B cell (primary cell): Measurements from ENCODE around the gene SYNE1. TPM values are rescaled to one million over a fixed set of nuclear protein-coding genes. Genes with fewer than 3 reads are reported as not detected.

ENCODE experiments used
- ATAC-seq: fragments of 200-7000 bp; cut with Tn5 transposase; one replicate; pipeline ENCODE4 v1.10.0; 2021; ENCODE audit warnings: low read depth, mild to moderate bottlenecking, moderate number of reproducible peaks, moderate library complexity
- CTCF ChIA-PET: fragments of 350-600 bp; sonication (Branson Sonifier 250); formaldehyde crosslinking; loops from one replicate; lab custom pipeline; 2021; ENCODE audit warnings: antibody characterized with exemption, inconsistent platforms; lab: Charles Lee
- POLR2A ChIA-PET: fragments of 350-600 bp; sonication (Branson Sonifier 250); formaldehyde crosslinking; loops from one replicate; lab custom pipeline; 2021; ENCODE audit warnings: antibody characterized with exemption; lab: Charles Lee
- DNase-seq: peaks from one replicate; pipeline ENCODE4 v3.0.0; 2013
- H2AFZ ChIP-seq: 2 replicates; pipeline ENCODE4 v1.6.1; 2012; ENCODE audit warnings: mild to moderate bottlenecking, low read depth, low read length; ENCODE audit not compliant: insufficient read depth, poor library complexity, severe bottlenecking
- H3K27ac ChIP-seq, 2 donors: 1 replicate in 1 of 2; 2 replicates in 1 of 2; pipeline ENCODE4 v1.5.1; 2012 to 2013; ENCODE audit warnings: low read length in 2 of 2, mild to moderate bottlenecking in 2 of 2, moderate library complexity in 1 of 2
- H3K27me3 ChIP-seq, 4 experiments: fragments of 200-600 bp in 1 of 4; sonication (generic) in 1 of 4; replicated peaks in 1 of 4; 1 replicate in 2 of 4; 2 replicates in 2 of 4; pipeline versions ENCODE4 v1.6.1 to v1.7.0; 2013 to 2016; ENCODE audit warnings: low read length in 3 of 4, mild to moderate bottlenecking in 2 of 4, mixed read lengths in 1 of 4, moderate library complexity in 1 of 4; ENCODE audit not compliant: insufficient read depth in 4 of 4, control insufficient read depth in 3 of 4; ENCODE audit errors: control extremely low read depth in 1 of 4
- H3K36me3 ChIP-seq, 2 experiments: replicated peaks in 1 of 2; 1 replicate in 1 of 2; 2 replicates in 1 of 2; pipeline versions ENCODE4 v1.6.1 to v1.7.1; 2013; ENCODE audit warnings: low read length in 1 of 2; ENCODE audit not compliant: insufficient read depth in 2 of 2, control insufficient read depth in 1 of 2; ENCODE audit errors: control extremely low read depth in 1 of 2, extremely low read depth in 1 of 2
- H3K4me1 ChIP-seq, 2 donors: fragments of 200-600 bp in 1 of 2; sonication (generic) in 1 of 2; 1 replicate in 1 of 2; 2 replicates in 1 of 2; pipeline versions ENCODE4 v1.5.1 to v1.6.1; 2013 to 2017; ENCODE audit warnings: low read length in 2 of 2; ENCODE audit not compliant: control insufficient read depth in 2 of 2, insufficient read depth in 2 of 2
- H3K4me2 ChIP-seq: replicated peaks from 2 replicates; pipeline ENCODE3; 2012; ENCODE audit warnings: mild to moderate bottlenecking, low read depth, low read length; ENCODE audit not compliant: poor library complexity, severe bottlenecking
- H3K4me3 ChIP-seq, 5 experiments: fragments of 200-600 bp in 1 of 5; sonication (generic) in 1 of 5; 1 replicate in 3 of 5; 2 replicates in 2 of 5; pipeline versions ENCODE4 v1.5.1 to v1.7.0; 2011 to 2016; ENCODE audit warnings: low read length in 4 of 5, mild to moderate bottlenecking in 4 of 5, low read depth in 2 of 5, control low read depth in 1 of 5, moderate library complexity in 1 of 5; ENCODE audit not compliant: insufficient read depth in 1 of 5; ENCODE audit errors: control extremely low read depth in 1 of 5, extremely low read depth in 1 of 5
- H3K79me2 ChIP-seq: fragments of 200-600 bp; sonication (generic); one replicate; pipeline ENCODE4 v1.6.0; 2016; ENCODE audit warnings: low read length; ENCODE audit not compliant: control insufficient read depth, insufficient read depth
- H3K9ac ChIP-seq: fragments of 200-600 bp; sonication (generic); 2 replicates; pipeline ENCODE4 v1.6.1; 2017; ENCODE audit warnings: mild to moderate bottlenecking, low read length, moderate library complexity
- H3K9me3 ChIP-seq, 3 donors: one replicate each; pipeline versions ENCODE4 v1.6.1 to v1.7.1; 2013; ENCODE audit warnings: low read length in 2 of 3; ENCODE audit not compliant: control insufficient read depth in 2 of 3, insufficient read depth in 1 of 3; ENCODE audit errors: control extremely low read depth in 1 of 3
- H4K20me1 ChIP-seq: 2 replicates; pipeline ENCODE4 v1.6.0; 2012; ENCODE audit warnings: mild to moderate bottlenecking, low read length; ENCODE audit not compliant: insufficient read depth, control insufficient read depth, poor library complexity, severe bottlenecking
- H3K27ac Mint-ChIP-seq: one replicate; pipeline ENCODE4 v1.8.0; 2021; ENCODE audit warnings: mixed read lengths
- H3K27me3 Mint-ChIP-seq: one replicate; pipeline ENCODE4 v1.8.0; 2021; ENCODE audit warnings: mixed read lengths
- H3K4me1 Mint-ChIP-seq: one replicate; pipeline ENCODE4 v1.8.0; 2021; ENCODE audit warnings: mixed read lengths
- H3K4me3 Mint-ChIP-seq: one replicate; pipeline ENCODE4 v1.8.0; 2021; ENCODE audit warnings: mixed read lengths
- H3K9me3 Mint-ChIP-seq: one replicate; pipeline ENCODE4 v1.8.0; 2022; ENCODE audit warnings: mixed read lengths; ENCODE audit not compliant: insufficient read depth
- CTCF ChIP-seq: fragments of 200-600 bp; IDR thresholded peaks from one replicate; pipeline ENCODE4 v1.8.0; 2022; ENCODE audit warnings: antibody characterized with exemption, mild to moderate bottlenecking
- EZH2 ChIP-seq: IDR thresholded peaks from 2 replicates; pipeline ENCODE4 v1.6.1; 2012; ENCODE audit warnings: borderline replicate concordance, low read depth, mild to moderate bottlenecking, moderate library complexity, low read length; ENCODE audit not compliant: insufficient read depth, poor library complexity, severe bottlenecking
- WGBS: methylation state at CpG from one replicate; pipeline ENCODE4 v1.1.5; 2013; ENCODE audit warnings: missing lambda C conversion rate; ENCODE audit not compliant: insufficient coverage; 5-methylcytosine and 5-hydroxymethylcytosine counted together
- intact Hi-C: fragments of 100-400 bp; cut with micrococcal nuclease; formaldehyde crosslinking; loops from one replicate; pipeline ENCODE4 v1.10.0; 2022
- polyA plus RNA-seq: library from polyadenylated mRNA; depleted of rRNA; stranded (reverse); fragments of >200 nt; gene quantifications from 2 replicates; pipeline ENCODE4 v1.2.3, GENCODE V29; 2012
- total RNA-seq, 2 donors: library from RNA; stranded (reverse); fragments of 120-200 nt in 1 of 2; gene quantifications; 1 replicate in 1 of 2; 2 replicates in 1 of 2; pipeline versions ENCODE4 v1.2.3 to v1.2.4, GENCODE V29; 2013 to 2022

Gene SYNE1
- total and polyA plus RNA-seq, 2 donors (not counting 1 experiment from before 2014, with no cell fraction given): 49.2 to 108 TPM

GRCh38 chr6:152091201-152091600 lies 546.0 kb downstream of the SYNE1 start:
- intact Hi-C loops: no loop called here
- no peaks in the 10 kb centered on the region for H3K9me3 Mint-ChIP-seq
- Histone ChIP-seq H3K9ac (no peak overlapping the region), H4K20me1 (no peaks in the 10 kb centered on the region), H3K9me3 (no peaks in the 10 kb centered on the region), H2AFZ (no peak overlapping the region), H3K4me3 (no peak overlapping the region), H3K4me1 (no peaks in the 10 kb centered on the region), H3K36me3 (no peaks in the 10 kb centered on the region), H3K79me2 (no peaks in the 10 kb centered on the region), H3K27me3 (no peaks in the 10 kb centered on the region), H3K4me2 (no peak overlapping the region), H3K27ac (no peak overlapping the region)
- no peak overlapping the region for H3K27ac Mint-ChIP-seq
- ChIA-PET CTCF (no interaction called here), POLR2A (no interaction called here)
- DNase-seq (no peak), ATAC-seq (no peak)
- no peaks in the 10 kb centered on the region for H3K27me3 Mint-ChIP-seq
- TF ChIP-seq CTCF (no peak), EZH2 (no peak)
- no peak overlapping the region for H3K4me3 Mint-ChIP-seq
- 100% methylated on average over 1 of the region's 2 CpGs for WGBS
- no peaks in the 10 kb centered on the region for H3K4me1 Mint-ChIP-seq

DNA sequence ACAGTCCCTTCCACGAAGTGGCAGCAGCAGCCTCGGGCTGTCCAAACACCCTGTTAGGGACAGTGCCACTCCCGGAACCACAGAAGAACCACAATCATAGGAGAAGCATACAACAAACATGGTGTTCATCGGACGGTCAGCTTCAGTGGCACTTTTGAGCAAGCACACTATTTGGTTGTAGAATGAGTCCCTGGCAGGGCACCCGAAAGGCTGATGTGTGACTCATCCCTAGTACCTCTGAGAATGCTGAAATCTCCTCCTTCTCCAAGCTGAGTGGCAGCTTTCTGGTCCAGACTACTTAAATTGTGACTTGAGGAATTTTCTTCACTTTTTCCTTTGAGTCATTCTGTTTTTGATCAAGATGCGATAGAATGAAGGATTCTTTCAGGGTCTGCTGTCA lies 547.2 kb downstream of the SYNE1 start:
- POLR2A ChIA-PET: no interaction called here
- CTCF ChIA-PET: no interaction called here
- no peak overlapping the region for H3K4me3 ChIP-seq
- H3K36me3 ChIP-seq: no peaks in the 10 kb centered on the region
- DNase-seq (no peak), ATAC-seq (no peak)
- H3K27me3 ChIP-seq: no peaks in the 10 kb centered on the region
- TF ChIP-seq CTCF (no peak), EZH2 (no peak)
- intact Hi-C loops: no loop called here
- no peak overlapping the region for H3K4me2 ChIP-seq
- no peaks in the 10 kb centered on the region for H4K20me1 ChIP-seq
- H3K27ac Mint-ChIP-seq: no peak overlapping the region
- no peaks in the 10 kb centered on the region for H3K79me2 ChIP-seq
- no peak overlapping the region for H3K4me3 Mint-ChIP-seq
- H3K27ac ChIP-seq: no peak overlapping the region
- H2AFZ ChIP-seq: no peak overlapping the region
- H3K9ac ChIP-seq: no peak overlapping the region
- H3K9me3 ChIP-seq: no peaks in the 10 kb centered on the region
- WGBS: 97% methylated on average over 6 of the region's 7 CpGs
- no peaks in the 10 kb centered on the region for H3K27me3 Mint-ChIP-seq
- no peaks in the 10 kb centered on the region for H3K9me3 Mint-ChIP-seq
- H3K4me1 ChIP-seq: no peaks in the 10 kb centered on the region
- H3K4me1 Mint-ChIP-seq: no peaks in the 10 kb centered on the region
